ENCODE measurements around the gene TBL2.

- TF ChIP-seq CTCF (conservative IDR thresholded peaks at IDR 0.05; ENCODE audit: low read depth, low read length) (no peak), EZH2 (IDR thresholded peaks at IDR 0.05; ENCODE audit: low read length, unreplicated experiment) (no peak)
These were observed 33.7 kb downstream of the TBL2 start for GRCh38 chr7:73544678-73545077.

Data from PC-3 (cell line).